Endothelial cell of umbilical vein (primary cell): ENCODE measurements around the gene GTF2H4. TPM values are rescaled to one million over a fixed set of nuclear protein-coding genes. Genes with fewer than 3 reads are reported as not detected.

Source experiments
- BruUV-seq: library from RNA; stranded (reverse); fragments of 400-500 nt; replicated peaks from 2 replicates; lab custom pipeline; 2021; lab: Mats Ljungman, UMichigan
- CTCF ChIA-PET: fragments of 300-600, 350-600 bp; sonication (Branson Sonifier 250); formaldehyde crosslinking; loops from one replicate; lab custom pipeline; 2021; ENCODE audit warnings: antibody characterized with exemption, inconsistent platforms; lab: Charles Lee
- POLR2A ChIA-PET: fragments of 300-600, 350-600 bp; sonication (Branson Sonifier 250); formaldehyde crosslinking; loops from one replicate; lab custom pipeline; 2021; ENCODE audit warnings: antibody characterized with exemption, inconsistent platforms; lab: Charles Lee
- DNase-seq: peaks from one replicate; pipeline ENCODE4 v3.0.0-alpha.2; 2011; ENCODE audit warnings: low read depth, low spot score
- FAIRE-seq: peaks from 2 replicates; lab custom pipeline; 2011; peaks lifted over from hg19 to GRCh38; lab: Jason Lieb, UNC
- H2AFZ ChIP-seq: 2 replicates; pipeline ENCODE4 v1.6.0; 2012; ENCODE audit warnings: low read depth, low read length, control low read depth, inconsistent platforms
- H3K27ac ChIP-seq: 2 replicates; pipeline ENCODE4 v1.5.1; 2011; ENCODE audit warnings: low read depth, mild to moderate bottlenecking, control low read depth, low read length, moderate library complexity; ENCODE audit not compliant: insufficient read depth
- H3K27me3 ChIP-seq, 2 experiments: 2 replicates each; pipeline versions ENCODE4 v1.6.0 to v1.6.1; 2011; ENCODE audit warnings: low read length in 2 of 2, mixed read lengths in 1 of 2; ENCODE audit not compliant: control insufficient read depth in 2 of 2, insufficient read depth in 2 of 2
- H3K36me3 ChIP-seq, 2 experiments: 2 replicates in 1 of 2; 3 replicates in 1 of 2; pipeline ENCODE4 v1.5.1; 2011; ENCODE audit warnings: low read length in 2 of 2, mild to moderate bottlenecking in 1 of 2, moderate library complexity in 1 of 2; ENCODE audit not compliant: control insufficient read depth in 2 of 2, insufficient read depth in 2 of 2; ENCODE audit errors: extremely low read depth in 1 of 2
- H3K4me1 ChIP-seq: 3 replicates; pipeline ENCODE4 v1.5.1; 2011; ENCODE audit warnings: mild to moderate bottlenecking, low read length; ENCODE audit not compliant: control insufficient read depth, insufficient read depth; ENCODE audit errors: extremely low read depth
- H3K4me2 ChIP-seq: 2 replicates; pipeline ENCODE4 v1.6.1; 2011; ENCODE audit warnings: low read length, control low read depth, mixed read lengths; ENCODE audit not compliant: insufficient read depth
- H3K4me3 ChIP-seq, 3 experiments: fragments of 200-600 bp in 1 of 3; sonication (generic), shearing (Covaris generic) in 1 of 3; replicated peaks in 1 of 3; 2 replicates each; pipeline ENCODE4 v1.5.1; 2011 to 2016; ENCODE audit warnings: control low read depth in 3 of 3, low read length in 3 of 3, mild to moderate bottlenecking in 2 of 3, inconsistent platforms in 1 of 3, low read depth in 1 of 3, moderate library complexity in 1 of 3; ENCODE audit not compliant: insufficient read depth in 1 of 3
- H3K79me2 ChIP-seq: 2 replicates; pipeline ENCODE4 v1.6.0; 2012; ENCODE audit warnings: low read length, inconsistent platforms; ENCODE audit not compliant: control insufficient read depth, insufficient read depth
- H3K9ac ChIP-seq: replicated peaks from 2 replicates; pipeline ENCODE3; 2011; ENCODE audit warnings: low read length, control low read depth; ENCODE audit not compliant: insufficient read depth; ENCODE audit errors: extremely low read depth
- H3K9me1 ChIP-seq: replicated peaks from 3 replicates; pipeline ENCODE4 v1.6.0; 2011; ENCODE audit warnings: mild to moderate bottlenecking, low read length; ENCODE audit not compliant: control insufficient read depth, insufficient read depth; ENCODE audit errors: extremely low read depth
- H3K9me3 ChIP-seq: replicated peaks from 2 replicates; pipeline ENCODE4 v1.5.1; 2012; ENCODE audit warnings: low read length, inconsistent platforms; ENCODE audit not compliant: control insufficient read depth, insufficient read depth
- H4K20me1 ChIP-seq: replicated peaks from 2 replicates; pipeline ENCODE3; 2011; ENCODE audit warnings: mild to moderate bottlenecking, low read length; ENCODE audit not compliant: control insufficient read depth, insufficient read depth; ENCODE audit errors: extremely low read depth
- EZH2 ChIP-seq: IDR thresholded peaks from 2 replicates; pipeline ENCODE4 v1.6.1; 2012; ENCODE audit warnings: borderline replicate concordance, low read depth, mild to moderate bottlenecking, moderate library complexity, low read length, inconsistent platforms; ENCODE audit not compliant: severe bottlenecking
- FOS ChIP-seq: IDR thresholded peaks from 2 replicates; pipeline ENCODE4 v1.6.1; 2011; ENCODE audit warnings: mild to moderate bottlenecking, low read length, moderate library complexity, borderline replicate concordance; ENCODE audit not compliant: insufficient read depth
- GATA2 ChIP-seq: IDR thresholded peaks from 2 replicates; pipeline ENCODE4 v1.7.0; 2011; ENCODE audit warnings: low read depth, mild to moderate bottlenecking, moderate library complexity, mixed read lengths, low read length; ENCODE audit not compliant: insufficient read length, insufficient read depth
- JUN ChIP-seq: IDR thresholded peaks from 2 replicates; pipeline ENCODE4 v1.6.1; 2011; ENCODE audit warnings: borderline replicate concordance, low read depth; ENCODE audit not compliant: insufficient read length, insufficient read depth
- MAX ChIP-seq: IDR thresholded peaks from 2 replicates; pipeline ENCODE4 v1.6.1; 2011; ENCODE audit not compliant: insufficient read depth, insufficient read length
- MYC ChIP-seq: IDR thresholded peaks from one replicate; pipeline ENCODE4 v1.6.1; 2011; ENCODE audit warnings: mild to moderate bottlenecking, low read depth, low read length
- POLR2A ChIP-seq: IDR thresholded peaks from 2 replicates; pipeline ENCODE4 v1.6.1; 2012; ENCODE audit warnings: low read depth, mild to moderate bottlenecking, control low read depth, low read length
- POLR2AphosphoS5 ChIP-seq: IDR thresholded peaks from 2 replicates; pipeline ENCODE4 v1.6.1; 2012; ENCODE audit warnings: low read depth, mild to moderate bottlenecking, control low read depth, low read length, moderate library complexity; ENCODE audit not compliant: insufficient read depth
- dilution Hi-C: fragments of 300-500 bp; cut with MboI; formaldehyde crosslinking; loops from one replicate; pipeline ENCODE4 v1.15.0; 2019; ENCODE audit warnings: low sequenced_read_pairs; ENCODE audit not compliant: extremely low pct_ligation_motif_present
- intact Hi-C: fragments of 100-400 bp; cut with micrococcal nuclease; formaldehyde crosslinking; loops from one replicate; pipeline ENCODE4 v1.10.0; 2022
- polyA plus RNA-seq, 4 experiments: library from polyadenylated mRNA; depleted of rRNA in 3 of 4; stranded (reverse) in 3 of 4; unstranded in 1 of 4; fragments of >200 nt; gene quantifications; 2 replicates each; pipeline versions ENCODE4 v1.2.1 to v1.2.3, GENCODE V29; 2011 to 2012; ENCODE audit warnings: missing spikeins in 1 of 4
- total RNA-seq: library from RNA; stranded (reverse); gene quantifications from 2 replicates; pipeline ENCODE4 v1.2.3, GENCODE V29; 2021
- TF ChIP-seq, protein P1 (sequence below), 2 donors: IDR thresholded peaks; 1 replicate in 1 of 2; 2 replicates in 1 of 2; pipeline ENCODE4 v1.5.1; 2011; ENCODE audit warnings: low read length in 2 of 2, mild to moderate bottlenecking in 2 of 2, moderate library complexity in 2 of 2, control low read depth in 1 of 2, inconsistent platforms in 1 of 2, low read depth in 1 of 2; ENCODE audit not compliant: insufficient read depth in 1 of 2; ENCODE audit errors: extremely low read depth in 1 of 2

Gene GTF2H4
- total and polyA plus RNA-seq, 2 donors (not counting 3 experiments of a cell fraction or from before 2014, with no cell fraction given), result 40.5 to 52.6 TPM

- BruUV-seq, result no TSS peak
- H3K4me3 ChIP-seq, result no peak overlapping the region
- no peak for TF ChIP-seq GATA2
- TF ChIP-seq EZH2, result no peak
- TF ChIP-seq, protein P1, sequence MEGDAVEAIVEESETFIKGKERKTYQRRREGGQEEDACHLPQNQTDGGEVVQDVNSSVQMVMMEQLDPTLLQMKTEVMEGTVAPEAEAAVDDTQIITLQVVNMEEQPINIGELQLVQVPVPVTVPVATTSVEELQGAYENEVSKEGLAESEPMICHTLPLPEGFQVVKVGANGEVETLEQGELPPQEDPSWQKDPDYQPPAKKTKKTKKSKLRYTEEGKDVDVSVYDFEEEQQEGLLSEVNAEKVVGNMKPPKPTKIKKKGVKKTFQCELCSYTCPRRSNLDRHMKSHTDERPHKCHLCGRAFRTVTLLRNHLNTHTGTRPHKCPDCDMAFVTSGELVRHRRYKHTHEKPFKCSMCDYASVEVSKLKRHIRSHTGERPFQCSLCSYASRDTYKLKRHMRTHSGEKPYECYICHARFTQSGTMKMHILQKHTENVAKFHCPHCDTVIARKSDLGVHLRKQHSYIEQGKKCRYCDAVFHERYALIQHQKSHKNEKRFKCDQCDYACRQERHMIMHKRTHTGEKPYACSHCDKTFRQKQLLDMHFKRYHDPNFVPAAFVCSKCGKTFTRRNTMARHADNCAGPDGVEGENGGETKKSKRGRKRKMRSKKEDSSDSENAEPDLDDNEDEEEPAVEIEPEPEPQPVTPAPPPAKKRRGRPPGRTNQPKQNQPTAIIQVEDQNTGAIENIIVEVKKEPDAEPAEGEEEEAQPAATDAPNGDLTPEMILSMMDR (IDR thresholded peaks at IDR 0.05; ENCODE audit: extremely low read depth in 1 of 2, insufficient read depth in 1 of 2, low read depth in 1 of 2, low read length in 2 of 2), result no peak
- TF ChIP-seq POLR2A, result no peak
- no peak overlapping the region for H3K4me2 ChIP-seq
- H2AFZ ChIP-seq, result no peak overlapping the region
- no peaks in the 10 kb centered on the region for H3K9me1 ChIP-seq
- dilution Hi-C loops (no loop called here), intact Hi-C loops (no loop called here)
- DNase-seq (no peak), FAIRE-seq (no peak)
- no peak overlapping the region for H3K27ac ChIP-seq
- POLR2A ChIA-PET, result no interaction called here
- no peaks in the 10 kb centered on the region for H3K79me2 ChIP-seq
- no peaks in the 10 kb centered on the region for H3K4me1 ChIP-seq
- CTCF ChIA-PET, result no interaction called here
- no peaks in the 10 kb centered on the region for H3K36me3 ChIP-seq
- H4K20me1 ChIP-seq, result no peaks in the 10 kb centered on the region
- no peak overlapping the region for H3K9ac ChIP-seq
- no peaks in the 10 kb centered on the region for H3K9me3 ChIP-seq
- H3K27me3 ChIP-seq, result peaks cover 13 to 16% of the 10 kb centered on the region in 2 experiments
Measured at GRCh38 chr6:30962716-30963115, 54.7 kb downstream of the GTF2H4 start.

DNA sequence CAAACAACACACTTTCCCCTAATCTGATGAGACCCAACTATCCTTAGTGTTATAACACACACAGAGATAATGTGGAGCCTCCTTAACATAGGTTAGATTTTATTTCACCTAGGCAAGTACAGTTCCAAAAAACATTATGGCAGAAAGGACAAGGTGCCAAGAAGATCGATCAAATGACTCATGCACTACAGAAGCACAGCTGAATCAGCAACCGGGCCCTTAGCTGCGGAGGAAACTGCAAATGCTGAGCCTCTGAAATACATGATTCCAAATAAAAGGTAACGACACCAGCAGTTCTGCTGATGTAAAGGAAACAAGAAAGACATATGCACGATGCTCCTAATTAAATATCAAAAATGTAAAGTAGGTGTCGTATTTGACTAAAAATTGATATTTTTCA, 55.6 kb downstream of the GTF2H4 start:
- H2AFZ ChIP-seq, result no peak overlapping the region
- H3K9me3 ChIP-seq, result no peaks in the 10 kb centered on the region
- no peak overlapping the region for H3K9ac ChIP-seq
- intact Hi-C loops, result no loop called here
- POLR2A ChIA-PET, result no interaction called here
- H3K79me2 ChIP-seq, result no peaks in the 10 kb centered on the region
- no peak for FAIRE-seq
- H3K36me3 ChIP-seq, result no peaks in the 10 kb centered on the region
- TF ChIP-seq, protein P1 (IDR thresholded peaks at IDR 0.05; ENCODE audit: extremely low read depth in 1 of 2, insufficient read depth in 1 of 2, low read depth in 1 of 2, low read length in 2 of 2), result no peak
- TF ChIP-seq MAX (no peak), JUN (no peak), GATA2 (no peak), POLR2AphosphoS5 (no peak), POLR2A (no peak), EZH2 (no peak), MYC (no peak), FOS (no peak)
- no peaks in the 10 kb centered on the region for H3K4me1 ChIP-seq
- H3K4me2 ChIP-seq, result no peak overlapping the region
- H3K9me1 ChIP-seq, result no peaks in the 10 kb centered on the region
- no TSS peak for BruUV-seq
- CTCF ChIA-PET, result interaction anchor here (0.7 kb wide), 1 partner anchor 179 kb away, joined by 3 read pairs; no protein-coding TSS in a partner anchor
- H3K27me3 ChIP-seq, result peaks cover 8 to 12% of the 10 kb centered on the region in 2 experiments
- no peak for DNase-seq
- H3K4me3 ChIP-seq, result no peak overlapping the region
- dilution Hi-C loops, result no loop called here
- H3K27ac ChIP-seq, result no peak overlapping the region
- H4K20me1 ChIP-seq, result no peaks in the 10 kb centered on the region
